EH (cell line): ENCODE data around the gene MBOAT1.

ENCODE experiments used
- DNase-seq: peaks from one replicate; pipeline ENCODE4 v3.0.0-alpha.2; 2015; ENCODE audit warnings: low read depth

MBOAT1 gene

GRCh38 chr6:20102397-20103073 is 109.7 kb downstream of the MBOAT1 start:
- no peak for DNase-seq

GRCh38 chr6:20099156-20099555 is 113.1 kb downstream of the MBOAT1 start:
- no peak for DNase-seq

- DNase-seq = no peak
These were observed 113.9 kb downstream of the MBOAT1 start for GRCh38 chr6:20098267-20098876.

- no peak for DNase-seq
These were observed 115.7 kb downstream of the MBOAT1 start for GRCh38 chr6:20096536-20096935.

GRCh38 chr6:20095436-20095835 is 116.8 kb downstream of the MBOAT1 start:
- no peak for DNase-seq

- peak; percentile 57 for DNase-seq
These were observed 120.2 kb downstream of the MBOAT1 start for GRCh38 chr6:20092071-20092566.

- DNase-seq = no peak
These were observed 125.3 kb downstream of the MBOAT1 start for GRCh38 chr6:20086992-20087391.

GRCh38 chr6:20085817-20086216 is 126.5 kb downstream of the MBOAT1 start:
- no peak for DNase-seq

GRCh38 chr6:20084411-20084810 is 127.9 kb downstream of the MBOAT1 start:
- DNase-seq = no peak

- no peak for DNase-seq
These were observed 140.3 kb downstream of the MBOAT1 start for GRCh38 chr6:20071998-20072397.

- no peak for DNase-seq
These were observed 142.2 kb downstream of the MBOAT1 start for GRCh38 chr6:20070047-20070446.

- DNase-seq = no peak
These were observed 143.2 kb downstream of the MBOAT1 start for GRCh38 chr6:20069021-20069522.

- DNase-seq = no peak
These were observed 143.8 kb downstream of the MBOAT1 start for GRCh38 chr6:20068421-20068988.

GRCh38 chr6:20061952-20062351 is 150.3 kb downstream of the MBOAT1 start:
- DNase-seq = no peak

- no peak for DNase-seq
These were observed 152.0 kb downstream of the MBOAT1 start for GRCh38 chr6:20060252-20060651.

GRCh38 chr6:20058912-20059311 is 153.4 kb downstream of the MBOAT1 start:
- no peak for DNase-seq

GRCh38 chr6:20058121-20058905 is 154.0 kb downstream of the MBOAT1 start:
- DNase-seq = no peak

GRCh38 chr6:20056350-20056992 is 155.8 kb downstream of the MBOAT1 start:
- peak; percentile 45 for DNase-seq

GRCh38 chr6:20055916-20056315 is 156.4 kb downstream of the MBOAT1 start:
- no peak for DNase-seq
